HG03159 (cell line): ENCODE data around the gene CDK6.
A peak's percentile ranks its signal among the peaks of the same experiment; 100 is the strongest.
"Not testable (repeated sequence)": the region's sequence is repeated elsewhere in the genome, so short reads cannot be mapped to it uniquely, and the experiment has no call there.

ENCODE experiments used
- ATAC-seq: cut with Tn5 transposase; IDR thresholded peaks from one replicate; pipeline ENCODE4 v1.9.1; 2021; ENCODE audit warnings: mild to moderate bottlenecking, moderate library complexity; ENCODE audit not compliant: unreplicated experiment

Gene CDK6

DNA sequence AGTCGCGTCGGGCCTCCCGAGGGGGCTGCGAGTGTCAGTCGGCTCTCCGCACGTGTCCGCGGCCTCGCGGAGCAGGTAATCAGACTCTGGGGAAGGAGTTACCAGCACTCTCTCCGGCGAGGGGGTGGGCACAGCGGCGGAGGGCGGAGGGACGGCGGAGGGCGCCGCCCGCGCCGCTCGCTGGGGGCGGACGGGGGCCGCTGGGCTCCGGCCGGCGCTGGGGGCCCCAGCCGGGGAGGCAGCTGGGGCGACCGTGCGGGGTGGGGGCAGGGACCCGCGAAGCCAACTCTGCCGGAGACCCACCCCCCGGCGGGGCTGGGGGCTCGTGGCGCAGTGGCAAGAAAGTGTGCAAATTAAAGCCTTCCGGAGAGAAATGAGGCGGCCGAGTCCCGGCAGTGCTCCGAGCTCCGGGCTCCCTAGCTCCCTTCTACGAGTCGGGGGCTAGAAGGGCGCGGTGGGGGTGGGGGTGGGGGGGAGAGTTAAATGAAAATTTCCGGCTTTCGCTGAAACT lies at the start of gene CDK6:
Gene CDK6, minus strand, starts transcription at position 85 of the 511 bp plus-strand sequence. CDS start 3,250 bp downstream, outside the sequence.
- ATAC-seq = peak; percentile 30

- not testable (repeated sequence) for ATAC-seq
Observed at GRCh38 chr7:92886039-92886438, 49.7 kb upstream of the CDK6 start.

DNA sequence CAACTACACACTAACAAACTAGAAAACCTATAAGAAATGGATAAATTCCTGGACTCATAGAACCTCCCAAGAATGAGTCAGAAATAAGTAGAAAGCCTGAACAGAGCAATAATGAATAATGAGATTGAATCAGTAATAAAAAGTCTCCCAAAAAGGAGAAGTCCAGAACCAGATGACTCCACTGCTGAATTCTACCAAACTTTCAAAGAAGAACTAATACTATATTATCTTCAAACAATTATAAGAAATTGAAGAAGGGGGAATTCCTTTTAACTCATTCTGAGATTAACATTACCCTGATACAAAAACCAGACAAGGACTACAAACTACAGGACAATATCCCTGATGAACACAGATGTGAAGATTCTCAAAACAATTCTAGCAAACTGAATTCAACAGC lies 47.8 kb upstream of the CDK6 start:
- no peak for ATAC-seq

DNA sequence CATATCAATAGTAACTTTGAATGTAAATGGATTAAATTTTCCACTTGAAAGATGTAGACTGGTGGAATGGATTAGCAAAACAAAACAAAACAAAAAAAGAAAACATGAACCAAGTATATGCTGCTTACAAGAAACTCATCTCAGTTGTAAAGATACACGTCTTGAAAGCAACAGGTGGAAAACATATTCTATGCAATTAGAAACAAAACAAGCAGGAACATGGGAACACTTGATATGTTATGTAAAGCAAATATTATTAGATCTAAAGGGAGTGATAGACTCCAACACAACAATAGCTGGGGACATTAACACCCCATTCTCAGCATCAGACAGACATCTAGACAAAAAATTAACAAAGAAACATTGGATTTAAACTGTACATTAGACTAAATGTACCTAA lies 46.4 kb upstream of the CDK6 start:
- ATAC-seq = no peak

DNA sequence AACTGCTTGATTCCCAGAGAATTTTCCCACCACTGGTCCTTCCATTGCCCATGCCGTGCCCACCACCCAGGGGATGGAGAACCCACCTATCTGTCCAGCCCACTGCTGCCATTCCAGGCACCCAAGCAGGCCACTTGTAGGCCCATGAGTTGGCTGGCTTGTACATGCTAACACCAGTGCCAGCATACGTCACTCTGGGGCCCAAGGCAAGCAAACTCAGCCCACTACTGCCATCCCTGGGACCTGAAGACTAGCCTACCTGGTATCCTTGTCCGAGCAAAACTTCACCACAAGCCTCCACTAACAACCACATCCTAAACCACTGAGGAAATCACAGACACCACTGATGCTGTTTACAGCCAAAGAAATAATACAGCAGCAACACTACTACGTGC lies 44.7 kb upstream of the CDK6 start:
- no peak for ATAC-seq

DNA sequence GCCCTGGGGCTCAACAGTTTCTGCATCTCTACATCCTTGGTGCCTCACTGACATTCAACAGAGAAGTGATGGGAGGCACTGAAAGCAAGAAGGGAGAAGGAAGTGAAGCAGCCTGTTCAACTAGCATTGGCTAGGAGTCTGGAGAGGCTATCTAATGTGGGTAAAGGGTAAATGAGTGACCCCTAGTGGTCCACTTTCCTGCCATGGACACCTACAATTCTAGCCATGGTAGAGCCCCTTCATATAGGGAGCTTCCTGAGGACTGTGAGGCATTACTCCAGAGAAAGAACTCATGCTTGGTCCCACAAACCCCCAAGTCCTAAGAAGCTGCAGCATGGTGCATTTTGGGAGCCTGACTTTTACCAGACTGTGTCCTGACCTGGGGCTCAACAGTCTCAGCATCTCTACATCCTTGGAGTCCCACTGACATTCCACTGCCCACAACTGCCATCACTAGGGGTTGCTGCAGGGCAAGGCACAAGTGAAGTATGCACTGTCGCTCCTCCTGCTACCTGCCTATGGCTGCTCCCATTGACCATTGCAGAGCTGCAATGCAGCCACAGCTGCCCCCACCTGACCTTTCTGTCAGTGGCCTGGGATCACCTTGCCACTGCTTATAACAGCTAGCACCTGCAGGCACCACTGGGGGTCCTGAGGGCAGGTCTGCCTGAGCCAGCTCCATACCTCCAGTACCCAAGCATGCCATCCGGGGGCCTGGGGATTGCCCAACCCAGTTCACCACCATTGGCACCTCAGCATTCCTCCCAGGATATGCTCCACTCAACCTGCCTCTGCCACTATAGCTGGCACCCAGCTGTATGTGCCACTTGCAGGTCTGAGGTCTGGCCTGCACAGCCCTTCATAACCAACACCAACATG lies 44.1 kb upstream of the CDK6 start:
- ATAC-seq = no peak

GRCh38 chr7:92877367-92877766 lies 41.0 kb upstream of the CDK6 start:
- ATAC-seq = no peak

- no peak for ATAC-seq
Observed at GRCh38 chr7:92876836-92877235, 40.5 kb upstream of the CDK6 start.

DNA sequence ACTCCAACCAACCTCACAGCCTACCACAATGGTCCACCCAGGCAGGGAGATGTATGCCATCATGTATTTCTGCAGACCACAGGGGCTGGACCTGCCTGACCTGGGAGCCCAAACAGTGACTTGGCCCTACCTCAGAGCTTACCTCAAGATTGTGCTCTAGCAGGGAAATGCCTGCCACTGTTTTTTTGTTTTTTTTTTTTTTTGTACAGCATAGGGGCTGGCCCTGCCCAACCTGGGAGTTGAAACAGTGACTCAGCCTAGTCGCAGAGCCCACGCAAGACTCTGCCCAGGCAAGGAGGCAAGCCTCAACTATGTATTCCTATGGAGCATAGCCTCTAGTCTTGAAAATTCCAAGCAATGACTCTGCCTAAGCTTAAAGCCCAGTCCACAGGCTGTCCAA lies 39.3 kb upstream of the CDK6 start:
- no peak for ATAC-seq

- ATAC-seq = no peak
Observed at GRCh38 chr7:92875173-92875572, 38.8 kb upstream of the CDK6 start.

GRCh38 chr7:92874567-92874966 lies 38.2 kb upstream of the CDK6 start:
- no peak for ATAC-seq

DNA sequence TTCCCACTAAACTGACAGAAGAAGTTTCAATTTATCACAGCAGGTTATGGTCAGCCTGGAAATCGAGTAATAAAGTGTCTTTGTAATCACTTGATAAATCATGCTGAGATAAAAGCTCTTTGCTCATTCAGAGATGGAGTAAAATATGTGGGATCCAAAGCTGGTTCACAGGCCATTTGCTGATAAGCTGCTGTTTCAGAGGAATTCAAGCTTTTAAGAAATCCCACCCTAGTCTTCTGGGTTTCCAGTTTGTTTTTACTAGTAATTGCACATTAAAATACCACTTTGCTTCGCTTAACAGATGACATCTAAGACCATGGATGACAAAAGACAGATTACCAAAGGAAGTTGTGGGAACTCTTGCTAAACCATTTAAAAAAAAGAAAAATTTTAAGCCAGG lies 37.4 kb upstream of the CDK6 start:
- no peak for ATAC-seq

- ATAC-seq = no peak
Observed at GRCh38 chr7:92872701-92873100, 36.3 kb upstream of the CDK6 start.

- ATAC-seq = no peak
Observed at GRCh38 chr7:92868683-92869293, 32.4 kb upstream of the CDK6 start.

GRCh38 chr7:92864169-92864568 lies 27.8 kb upstream of the CDK6 start:
- not testable (repeated sequence) for ATAC-seq

DNA sequence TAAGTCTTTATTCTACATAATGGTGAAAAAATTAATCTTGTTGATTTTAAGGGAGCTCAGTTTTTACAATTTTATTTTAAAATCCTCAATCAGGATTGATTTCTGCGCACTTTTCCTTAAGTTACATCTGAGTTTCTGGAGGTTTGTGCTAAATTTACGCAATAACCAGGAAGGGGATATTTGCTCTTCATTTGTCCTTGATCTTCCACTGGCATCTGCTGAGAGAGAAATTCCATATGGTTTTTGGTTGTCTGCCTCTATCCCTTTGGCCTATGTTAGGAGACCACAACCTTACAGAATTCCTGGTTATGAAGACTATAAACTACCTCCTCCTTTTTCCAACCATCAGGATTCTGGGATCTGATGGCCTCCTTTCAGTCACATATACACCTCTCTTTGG lies 20.1 kb upstream of the CDK6 start:
- ATAC-seq = no peak

- no peak for ATAC-seq
Observed at GRCh38 chr7:92854501-92855238, 18.3 kb upstream of the CDK6 start.

DNA sequence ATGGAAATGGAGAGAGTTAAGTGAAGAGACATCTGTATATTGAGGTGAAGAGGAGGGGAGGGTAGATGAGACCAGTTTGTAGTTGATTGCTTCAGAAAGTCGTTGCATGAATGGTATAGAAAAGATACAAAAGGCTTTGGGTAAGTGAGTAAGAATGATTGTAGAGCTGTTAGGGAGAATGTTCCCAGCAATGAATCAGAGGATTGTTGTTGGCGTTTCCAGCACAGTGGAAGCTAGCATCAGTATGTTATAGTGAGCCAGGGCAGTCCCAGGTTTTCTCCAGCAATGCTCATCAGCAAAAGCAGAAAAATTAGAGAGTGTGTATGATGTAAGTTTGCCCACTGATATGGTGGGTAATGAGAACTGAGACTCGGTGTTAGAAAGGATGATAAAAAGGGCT lies 15.4 kb upstream of the CDK6 start:
- ATAC-seq = no peak

GRCh38 chr7:92850516-92850915 lies 14.1 kb upstream of the CDK6 start:
- ATAC-seq = no peak

DNA sequence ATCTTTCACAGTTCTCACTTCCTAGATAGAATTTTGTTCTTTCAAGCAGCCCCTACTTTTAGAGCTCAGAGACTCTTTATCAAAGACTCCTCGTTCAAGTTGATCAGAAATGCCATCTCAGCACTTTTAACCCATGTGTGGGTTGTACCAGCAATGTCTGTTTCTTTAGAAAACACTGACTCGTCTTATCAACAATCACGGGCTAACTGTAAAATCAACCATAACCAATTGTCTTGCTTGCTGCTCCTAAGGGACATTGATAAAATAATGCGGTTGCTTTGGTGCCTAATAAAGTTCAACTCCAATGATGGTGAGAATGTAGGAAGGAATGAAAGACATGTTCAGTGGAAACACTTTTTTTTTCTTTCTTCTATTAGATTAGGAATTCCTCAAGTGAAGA lies 12.9 kb upstream of the CDK6 start:
- ATAC-seq = no peak

DNA sequence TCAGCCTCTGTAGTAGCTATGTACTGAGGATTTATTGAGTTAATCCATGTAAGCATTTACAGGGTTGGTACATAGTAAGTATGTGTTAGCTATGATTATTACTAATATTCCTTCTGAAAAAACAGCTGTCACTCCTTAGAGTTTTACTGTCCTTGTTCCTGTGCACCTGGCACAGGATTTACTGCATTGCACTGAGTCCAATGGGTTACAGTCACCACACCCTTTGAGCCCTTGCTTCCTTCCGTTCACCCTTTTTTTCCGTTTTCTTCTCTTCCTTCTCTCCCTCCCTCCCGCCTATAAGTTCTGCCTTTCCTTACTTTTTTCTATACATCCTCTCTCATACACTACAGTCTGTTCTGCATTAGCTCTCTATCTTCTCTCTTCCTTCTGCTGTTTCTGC lies 12.5 kb upstream of the CDK6 start:
- ATAC-seq = no peak

GRCh38 chr7:92848441-92848840 lies 12.1 kb upstream of the CDK6 start:
- ATAC-seq = no peak
